GM20431 (cell line): Measurements from ENCODE around the gene PRR18.

Source experiments
- in situ Hi-C: fragments of 300-500 bp; cut with MseI, MboI; formaldehyde crosslinking; loops from one replicate; pipeline ENCODE4 v1.15.0; 2020; ENCODE audit warnings: low sequenced_read_pairs; ENCODE audit not compliant: unreplicated experiment

The PRR18 gene

DNA sequence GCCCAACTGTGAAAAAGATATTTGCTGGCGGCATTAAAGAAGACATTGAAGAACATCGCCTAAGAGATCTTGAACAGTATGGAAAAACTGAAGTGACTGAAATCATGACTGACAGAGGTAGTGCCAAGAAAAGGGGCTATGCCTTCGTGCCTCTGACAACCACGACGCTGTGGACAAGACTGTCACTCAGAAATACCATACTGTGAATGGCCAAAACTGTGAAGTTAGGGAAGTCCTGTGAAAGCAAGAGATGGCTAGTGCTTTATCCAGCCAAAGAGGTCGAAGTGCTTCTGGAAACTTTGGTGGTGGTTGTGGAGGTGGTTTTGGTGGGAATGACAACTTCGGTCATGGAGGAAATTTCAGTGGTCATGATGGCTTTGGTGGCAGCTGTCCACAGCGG lies 26.7 kb upstream of the PRR18 start:
- in situ Hi-C loops: no loop called here

DNA sequence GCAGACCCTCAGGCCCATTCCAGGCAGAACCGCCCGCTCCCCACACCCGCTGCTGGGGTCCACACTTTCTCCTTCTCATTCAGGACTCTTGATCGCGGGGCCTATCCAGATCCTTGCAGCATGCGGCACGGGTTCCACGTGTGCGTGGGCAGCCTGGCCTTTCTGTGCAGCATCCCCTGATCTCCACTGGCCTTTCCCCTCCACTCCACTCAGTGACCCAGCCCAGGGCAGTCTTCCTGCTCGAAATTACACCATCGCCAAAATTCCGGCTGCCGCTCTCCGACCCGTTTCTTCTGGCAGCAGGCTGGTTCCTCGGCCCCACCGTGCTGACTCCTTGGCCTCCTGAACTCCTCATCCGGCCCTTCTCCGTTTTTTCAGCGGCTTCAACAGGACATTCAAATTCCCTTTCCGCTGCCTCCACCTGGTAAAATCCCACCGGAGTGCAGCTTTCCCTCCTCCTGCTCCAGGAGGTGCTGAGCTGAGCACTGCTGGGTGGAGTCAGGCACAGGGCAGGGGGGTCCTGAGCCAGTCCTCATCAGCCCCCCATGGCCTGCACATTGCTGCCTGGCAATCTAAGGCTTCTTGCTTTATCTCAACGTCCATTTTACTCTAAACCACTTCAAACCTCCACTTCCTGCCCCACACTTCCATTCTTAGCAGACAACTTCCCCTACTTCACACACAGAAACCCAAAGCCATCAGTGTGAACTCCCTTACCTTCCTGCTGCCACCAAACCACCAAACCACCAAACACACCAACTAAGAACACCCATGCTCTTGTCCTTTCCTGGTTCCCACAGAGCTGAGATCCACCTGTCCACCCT lies 25.2 kb upstream of the PRR18 start:
- in situ Hi-C loops: no loop called here

DNA sequence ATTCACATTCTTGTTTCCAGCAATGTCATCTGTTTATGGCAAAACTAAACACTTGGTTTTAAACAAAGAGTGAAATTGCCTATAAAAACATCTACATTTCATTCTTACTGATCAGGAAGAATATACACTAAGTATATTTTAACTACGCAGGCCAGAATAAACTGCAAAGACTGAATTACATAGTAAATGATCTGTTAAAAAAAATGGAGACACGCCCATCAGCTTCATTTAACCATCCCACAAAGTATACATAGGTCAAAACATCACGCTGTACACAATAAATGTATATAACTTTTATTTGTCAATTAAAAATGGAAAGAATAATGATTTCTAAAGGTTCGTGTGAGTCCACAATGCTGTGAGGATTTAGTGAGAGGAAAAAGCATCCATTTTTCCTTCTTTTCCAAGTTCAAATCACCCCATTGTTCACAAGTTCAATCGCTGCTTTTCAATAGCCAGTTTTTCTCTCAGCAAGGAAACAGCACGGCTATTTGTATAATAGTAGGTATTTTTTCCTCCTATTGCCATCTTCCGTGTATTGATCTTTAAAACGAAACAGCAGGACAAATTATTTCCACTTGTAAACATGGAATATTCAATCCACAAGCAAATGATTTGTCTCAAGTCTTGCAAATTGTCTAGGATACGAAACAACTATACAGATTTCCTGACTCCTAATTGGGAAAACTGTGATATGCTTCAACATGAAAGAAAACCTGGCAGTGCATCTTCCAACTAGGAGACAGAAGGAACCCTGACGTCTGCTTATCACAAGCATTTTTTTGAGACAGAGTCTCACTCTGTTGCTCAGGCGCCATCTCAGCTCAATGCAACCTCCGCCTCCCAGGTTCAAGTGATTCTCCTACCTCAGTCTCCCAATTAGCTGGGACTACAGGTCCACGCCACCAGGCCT lies 23.6 kb upstream of the PRR18 start:
- in situ Hi-C loops: no loop called here

DNA sequence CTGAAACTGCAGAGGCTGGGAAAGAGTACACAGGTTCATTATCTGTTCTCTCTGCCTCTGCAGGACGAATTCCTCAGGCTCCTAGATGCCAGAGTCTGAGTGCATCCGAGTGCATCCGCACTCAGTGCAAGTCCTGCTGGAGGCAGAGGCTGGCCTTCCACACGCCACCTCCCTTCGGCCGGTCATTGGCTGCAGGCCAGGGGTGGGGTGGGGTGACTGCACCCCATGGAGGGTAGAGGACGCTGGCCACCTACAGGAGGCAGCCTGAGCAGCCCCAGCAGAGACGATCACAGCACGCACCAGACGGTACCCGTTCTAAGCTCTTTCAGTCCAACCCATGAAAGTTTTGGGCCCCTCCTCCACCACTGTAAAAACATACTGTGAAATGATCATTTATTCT lies 22.4 kb upstream of the PRR18 start:
- in situ Hi-C loops: no loop called here

DNA sequence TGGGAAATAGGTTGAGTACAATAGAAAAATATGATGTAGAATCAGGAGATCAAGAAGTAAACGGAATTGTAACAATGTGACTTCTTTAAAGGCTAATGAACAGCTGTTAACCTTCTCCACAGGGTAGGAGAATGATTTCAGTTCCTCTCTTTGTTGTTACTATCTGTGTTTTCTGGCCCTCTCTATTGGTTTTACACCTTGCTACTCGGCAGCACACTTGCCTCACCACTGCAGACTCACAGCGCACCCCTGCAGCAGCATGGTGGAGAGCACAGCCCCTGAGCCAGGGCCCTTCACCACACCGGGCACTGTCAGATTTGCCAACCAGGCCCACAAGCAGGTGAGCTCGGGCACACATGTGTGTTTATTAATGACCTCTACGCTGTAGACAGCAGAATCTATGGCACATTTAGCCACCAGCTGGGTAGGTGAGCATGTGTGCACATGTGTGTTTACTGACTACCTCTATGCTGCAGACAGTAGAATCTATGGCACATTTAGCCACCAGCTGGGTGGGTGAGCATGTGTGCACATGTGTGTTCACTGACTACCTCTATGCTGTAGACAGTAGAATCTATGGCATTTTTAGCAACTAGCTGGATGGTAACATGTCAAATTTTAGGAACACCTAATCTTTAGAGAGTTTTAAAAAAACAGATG lies 17.3 kb upstream of the PRR18 start:
- in situ Hi-C loops: no loop called here

DNA sequence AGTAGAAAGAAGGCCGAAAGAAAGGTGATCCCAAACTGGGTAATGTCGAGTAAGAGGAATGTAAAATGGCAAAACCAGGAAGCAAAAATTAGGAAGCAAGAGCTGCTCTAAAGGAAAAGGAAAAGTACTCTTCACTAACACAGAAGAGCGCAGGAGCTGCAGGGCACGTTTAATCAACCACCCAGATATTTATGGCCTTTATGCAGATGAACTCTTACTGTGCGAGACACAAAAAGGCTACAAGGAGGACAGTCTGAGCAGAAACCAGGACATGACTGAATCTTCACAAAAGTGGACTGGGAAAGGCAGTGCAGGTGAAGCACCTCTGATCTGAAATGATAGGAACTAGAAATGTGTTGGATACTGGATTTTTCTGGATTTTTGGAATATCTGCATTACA lies 15.2 kb upstream of the PRR18 start:
- in situ Hi-C loops: no loop called here

DNA sequence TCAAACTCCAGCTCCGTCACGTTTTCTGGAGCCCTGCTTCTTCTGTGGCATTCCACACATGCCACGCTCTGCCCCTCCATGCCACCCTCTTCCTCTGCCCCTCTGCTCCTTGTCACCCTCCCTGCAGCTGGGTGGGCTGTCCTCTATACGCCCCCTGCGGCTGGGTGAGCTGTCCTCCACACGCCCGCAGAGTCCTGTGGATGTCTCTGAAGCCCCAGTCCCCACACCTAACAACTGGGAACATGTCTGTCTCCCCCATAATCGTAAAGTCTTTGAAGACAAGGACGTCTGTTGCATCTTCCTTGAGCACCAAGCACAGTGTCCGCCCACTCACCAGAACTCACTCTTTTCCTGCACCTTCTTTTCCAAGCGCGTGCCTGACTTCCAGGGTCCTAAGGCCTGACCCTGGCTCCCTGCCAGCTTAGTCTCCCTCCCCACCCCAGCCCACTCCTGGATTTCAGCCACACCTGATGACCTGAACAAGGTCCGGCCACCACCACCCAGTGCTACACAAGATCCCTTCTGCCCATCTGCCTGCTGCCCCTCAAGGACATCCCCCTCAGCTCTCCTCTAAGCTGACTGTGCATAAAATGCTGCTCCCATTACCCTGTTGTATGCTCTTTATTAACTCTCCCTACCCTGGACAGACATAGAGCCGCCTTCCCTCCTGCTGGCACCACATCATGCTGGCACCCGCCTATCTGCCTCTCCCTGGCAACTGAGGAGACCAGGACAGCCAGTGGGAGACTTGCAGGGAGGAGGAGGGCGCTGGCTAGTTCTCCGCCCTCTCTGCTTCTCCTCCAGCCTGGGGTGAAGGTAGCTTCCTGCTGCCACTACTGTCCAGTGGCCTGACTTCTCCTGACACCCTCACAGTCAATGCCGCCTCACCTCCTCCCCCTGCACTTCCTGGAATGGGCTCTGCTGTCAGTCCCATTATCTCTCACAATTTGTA lies 10.7 kb upstream of the PRR18 start:
- in situ Hi-C loops: no loop called here

DNA sequence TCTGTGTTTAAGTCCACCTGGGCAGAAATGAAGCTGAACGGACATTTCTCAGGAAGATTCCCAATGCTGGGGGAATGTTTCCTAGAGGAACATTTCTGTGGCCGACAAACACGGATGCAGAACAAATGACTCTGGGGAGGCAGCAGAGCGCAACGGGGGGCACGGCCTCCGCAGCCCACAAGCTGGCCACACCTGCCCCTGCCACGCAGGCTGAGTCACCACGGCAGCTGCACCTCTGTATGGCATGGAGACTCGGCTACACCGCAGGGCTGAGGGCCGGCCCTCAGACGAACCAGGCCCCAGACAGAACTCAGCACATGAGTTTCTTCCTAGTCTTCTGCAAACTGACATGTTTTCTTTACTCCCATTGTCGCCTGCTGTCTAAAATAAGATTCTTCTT lies 10.0 kb upstream of the PRR18 start:
- in situ Hi-C loops: no loop called here

DNA sequence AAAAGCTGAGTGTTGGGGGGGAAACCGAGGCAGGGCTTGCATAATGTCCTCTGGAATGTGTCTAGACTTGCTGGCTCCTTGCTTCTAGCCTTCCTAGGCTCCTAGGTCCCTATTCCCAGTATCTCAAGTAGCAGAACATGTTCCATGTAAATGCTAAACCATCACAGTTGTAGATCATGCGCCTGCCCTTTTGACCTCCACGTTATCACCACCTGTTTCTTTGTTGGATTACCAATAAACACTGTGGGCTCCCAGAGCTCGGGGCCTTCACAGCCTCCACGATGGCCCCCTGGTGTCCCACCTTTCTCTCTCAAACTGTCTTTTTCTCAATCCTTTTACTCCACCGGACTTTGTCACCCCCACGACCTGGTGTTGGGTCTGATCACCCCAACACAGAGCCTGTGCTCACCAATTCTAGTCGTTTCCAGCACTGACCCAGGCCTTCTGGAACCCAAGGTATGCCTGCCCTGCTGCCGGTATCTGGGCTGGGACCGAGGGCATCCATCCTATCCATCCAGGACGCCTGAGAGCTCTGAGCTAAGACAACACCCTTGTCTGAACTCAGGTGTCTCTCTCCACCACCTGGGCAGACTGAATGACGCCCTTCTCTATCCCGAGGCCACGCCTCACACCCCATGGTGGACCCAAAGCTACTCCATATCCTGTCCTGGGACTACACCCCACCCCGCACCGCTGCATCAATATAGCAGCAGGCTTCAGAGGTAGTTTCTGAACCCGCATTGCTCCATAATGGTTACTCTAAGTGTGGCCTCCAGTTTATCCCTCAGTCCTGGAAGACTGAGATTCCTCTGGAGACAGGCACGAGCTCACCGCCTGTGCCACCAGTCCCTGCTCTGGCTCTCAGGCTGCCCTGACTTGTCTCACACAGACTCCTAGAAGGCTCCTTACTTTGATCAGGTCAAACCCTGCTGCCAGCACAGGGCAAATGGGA lies 9.3 kb upstream of the PRR18 start:
- in situ Hi-C loops: no loop called here

DNA sequence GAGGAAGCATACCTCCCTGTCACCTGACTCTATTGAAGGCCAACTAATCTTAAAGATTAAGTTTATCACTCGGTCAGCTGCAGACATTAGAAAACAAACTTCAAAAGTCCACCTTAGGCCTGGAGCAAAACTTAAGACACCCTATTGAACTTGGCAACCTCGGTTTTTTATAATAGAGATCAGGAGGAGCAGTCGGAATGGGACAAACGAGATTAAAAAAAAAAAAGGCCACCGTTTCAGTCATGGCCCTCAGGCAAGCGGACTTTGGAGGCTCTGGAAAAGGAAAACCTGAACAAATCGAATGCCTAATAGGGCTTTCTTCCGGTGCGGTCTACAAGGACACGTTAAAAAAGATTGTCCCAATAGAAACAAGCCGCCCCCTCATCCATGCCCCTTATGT lies 7.2 kb upstream of the PRR18 start:
- in situ Hi-C loops: no loop called here

DNA sequence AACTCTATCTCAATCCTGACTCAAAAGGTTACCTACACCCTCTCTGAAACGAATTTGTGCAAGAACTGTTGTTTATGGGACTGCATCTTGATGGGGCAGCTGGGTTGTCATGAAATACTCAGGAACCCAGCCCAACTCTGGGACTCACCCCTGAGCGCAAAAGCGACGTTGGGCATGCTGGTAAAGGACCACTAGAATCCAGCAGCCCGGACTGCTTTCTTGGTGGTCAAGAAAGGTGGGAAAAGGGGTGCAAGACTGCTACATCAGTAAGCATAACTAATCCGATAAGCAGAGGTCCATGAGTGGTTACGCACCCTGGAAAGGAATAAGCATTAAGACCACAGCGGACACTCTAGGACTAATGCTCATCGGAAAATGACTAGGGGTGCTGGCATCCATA lies 6.3 kb upstream of the PRR18 start:
- in situ Hi-C loops: no loop called here

DNA sequence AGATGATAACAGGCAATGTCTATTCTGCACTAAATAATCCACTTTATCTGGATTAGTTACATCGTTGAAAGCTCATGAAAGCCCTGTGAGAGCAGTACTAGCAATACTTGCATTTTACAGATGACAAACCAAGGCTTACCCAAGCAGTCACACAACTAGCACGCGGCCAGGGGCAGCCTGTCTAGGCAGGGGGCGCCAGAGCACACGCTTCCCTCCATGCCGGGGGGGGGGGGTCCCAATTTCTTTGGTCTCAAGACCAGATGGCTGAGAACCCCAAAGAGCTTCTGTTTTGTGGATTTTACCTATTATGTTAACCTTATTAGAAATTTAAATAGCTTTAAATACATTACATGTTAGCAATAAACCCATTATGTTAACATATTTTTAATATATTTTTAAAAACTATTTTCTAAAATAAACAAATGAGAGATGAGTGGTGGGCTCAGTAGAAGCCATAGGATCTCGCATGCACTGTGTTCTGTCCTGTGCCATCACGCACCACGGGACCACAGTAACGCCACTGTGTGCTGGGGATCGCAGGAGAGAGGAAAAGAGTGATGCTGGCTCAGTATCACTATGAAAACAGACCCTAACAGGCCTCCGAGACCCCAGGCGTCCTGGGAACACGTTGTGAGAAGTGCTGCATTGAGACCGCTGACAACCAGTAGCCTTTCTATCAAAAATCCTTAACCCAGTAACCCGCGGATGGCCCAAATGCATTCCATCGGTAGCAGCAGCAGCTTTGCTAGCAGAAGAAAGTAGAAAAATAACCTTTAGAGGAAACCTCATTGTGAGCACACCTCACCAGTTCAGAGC lies 5.3 kb upstream of the PRR18 start:
- in situ Hi-C loops: no loop called here

DNA sequence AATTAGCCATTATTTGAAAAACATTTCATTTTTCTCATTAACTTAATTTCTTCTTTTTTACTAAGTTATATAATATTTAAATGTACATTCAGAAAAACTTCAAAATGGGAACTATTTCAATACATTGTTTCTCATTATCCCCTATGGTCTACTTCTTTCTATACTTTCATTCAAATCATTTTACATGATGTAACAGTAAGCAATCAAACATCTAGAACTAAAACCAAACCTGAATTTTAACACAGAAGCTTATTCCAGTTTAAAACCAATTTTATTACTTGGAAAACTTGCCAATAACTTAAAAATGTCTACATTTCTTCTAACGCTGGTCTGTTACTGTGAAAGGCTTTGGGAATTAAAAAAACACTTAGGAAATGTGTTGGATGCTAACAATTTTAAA lies 4.6 kb upstream of the PRR18 start:
- in situ Hi-C loops: no loop called here

DNA sequence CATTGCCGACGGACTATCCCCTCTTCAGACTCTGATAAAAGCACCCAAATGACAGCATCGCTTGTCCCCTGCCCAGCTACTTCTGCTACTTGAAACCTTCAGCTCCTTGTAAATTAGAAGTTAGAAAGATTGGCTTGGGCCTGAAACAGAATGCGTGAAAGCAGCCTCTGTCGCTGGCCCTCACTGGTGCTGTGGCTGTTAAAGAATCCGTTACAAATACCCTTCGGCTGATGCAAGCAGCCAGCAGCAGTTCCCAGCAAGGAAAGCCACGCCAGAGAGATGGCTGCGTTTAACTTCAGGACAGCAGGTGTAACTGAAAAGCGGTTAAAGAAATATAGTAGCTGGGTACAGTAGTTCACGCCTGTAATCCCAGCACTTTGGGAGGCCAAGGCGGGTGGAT lies 2.4 kb upstream of the PRR18 start:
- in situ Hi-C loops: no loop called here

DNA sequence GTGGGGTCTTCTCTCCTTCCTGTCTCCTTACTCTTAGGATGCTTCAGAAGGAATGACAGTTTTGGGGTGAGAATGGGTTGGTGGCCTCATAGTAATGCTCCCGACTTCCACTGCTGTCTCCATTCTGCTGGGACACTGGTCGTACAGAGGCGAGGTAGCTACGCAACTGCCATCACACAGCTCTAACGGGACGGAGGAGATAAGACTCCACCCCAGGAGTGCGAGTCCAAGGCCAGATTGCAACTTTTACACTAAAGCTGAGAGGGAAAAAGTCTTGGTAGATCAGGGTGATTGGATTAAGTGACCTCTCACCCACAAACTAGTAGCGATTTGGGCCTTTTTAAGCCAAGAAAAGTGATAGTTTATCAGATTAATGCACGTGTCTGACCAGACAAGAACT lies 1.8 kb upstream of the PRR18 start:
- in situ Hi-C loops: no loop called here

DNA sequence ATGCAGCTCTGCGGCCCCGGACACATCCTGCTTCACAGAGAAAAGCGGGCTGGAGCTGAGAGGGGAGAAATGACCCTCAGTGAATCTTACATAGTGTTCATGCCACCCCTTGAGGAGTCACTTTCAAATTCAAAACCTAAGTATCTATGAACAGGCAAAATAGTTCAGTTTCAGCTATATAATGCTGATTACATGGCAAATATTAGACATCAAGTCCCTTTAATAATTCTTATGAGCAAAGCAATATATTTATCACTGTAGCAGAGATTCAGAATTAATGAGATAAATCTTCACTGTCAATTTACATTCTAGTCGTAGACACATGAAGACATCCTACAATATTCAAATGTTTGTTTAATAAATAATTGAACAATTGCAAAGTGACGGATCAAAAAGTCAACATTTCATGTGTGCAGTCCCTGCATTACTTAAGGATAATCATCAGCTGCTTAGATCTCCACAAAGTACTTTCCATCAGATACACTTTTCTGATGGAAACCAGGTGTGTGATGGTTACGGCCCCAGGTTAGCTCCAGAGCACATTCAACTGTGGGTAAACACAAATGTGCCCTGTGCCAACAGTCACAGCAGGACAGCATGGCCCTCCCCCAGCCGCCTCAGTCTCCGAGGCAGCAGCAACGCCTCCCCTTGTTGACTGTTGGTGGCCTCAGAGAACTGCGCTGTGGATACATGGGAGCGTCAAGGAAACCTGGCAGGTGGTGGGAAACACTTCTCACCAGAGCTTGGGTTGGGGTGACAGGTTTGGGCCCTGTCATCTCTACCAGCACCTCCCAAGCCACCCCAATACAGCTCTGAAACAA lies 787 bp upstream of the PRR18 start:
- in situ Hi-C loops: no loop called here
